ENCODE results near the gene ING2.

The ING2 gene

DNA sequence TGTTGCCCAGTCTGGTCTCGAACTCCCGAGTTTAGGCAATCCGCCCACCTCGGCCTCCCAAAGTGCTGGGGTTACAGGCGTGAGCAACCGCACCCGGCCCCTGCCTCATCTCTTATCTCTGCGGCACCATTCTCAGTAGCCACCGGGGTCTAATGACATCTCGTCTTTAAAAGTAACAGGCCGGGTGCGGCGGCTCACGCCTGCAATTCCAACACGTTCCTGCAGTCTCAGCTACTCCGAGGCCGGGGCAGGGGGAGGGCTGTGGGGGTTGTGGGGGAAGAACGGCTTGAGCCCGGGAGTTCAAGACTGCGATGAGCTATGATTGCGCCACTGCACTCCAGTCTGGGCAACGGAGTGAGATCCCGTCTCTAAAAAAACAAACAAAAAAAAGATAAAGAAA is 28.8 kb downstream of the ING2 start:
- no peak for DNase-seq (ENCODE audit: low read depth)
- H3K4me3 ChIP-seq (ENCODE audit: control insufficient read depth, low read depth, low read length) = no peak overlapping the region
- TF ChIP-seq CTCF (IDR thresholded peaks at IDR 0.05; ENCODE audit: control insufficient read depth, insufficient read depth, low read depth, low read length, missing control alignments) = no peak

GRCh38 chr4:183540410-183541009 is 35.7 kb downstream of the ING2 start:
- DNase-seq (ENCODE audit: low read depth) = no peak
- no peak for TF ChIP-seq CTCF (IDR thresholded peaks at IDR 0.05; ENCODE audit: control insufficient read depth, insufficient read depth, low read depth, low read length, missing control alignments)
- H3K4me3 ChIP-seq (ENCODE audit: control insufficient read depth, low read depth, low read length) = no peak overlapping the region

DNA sequence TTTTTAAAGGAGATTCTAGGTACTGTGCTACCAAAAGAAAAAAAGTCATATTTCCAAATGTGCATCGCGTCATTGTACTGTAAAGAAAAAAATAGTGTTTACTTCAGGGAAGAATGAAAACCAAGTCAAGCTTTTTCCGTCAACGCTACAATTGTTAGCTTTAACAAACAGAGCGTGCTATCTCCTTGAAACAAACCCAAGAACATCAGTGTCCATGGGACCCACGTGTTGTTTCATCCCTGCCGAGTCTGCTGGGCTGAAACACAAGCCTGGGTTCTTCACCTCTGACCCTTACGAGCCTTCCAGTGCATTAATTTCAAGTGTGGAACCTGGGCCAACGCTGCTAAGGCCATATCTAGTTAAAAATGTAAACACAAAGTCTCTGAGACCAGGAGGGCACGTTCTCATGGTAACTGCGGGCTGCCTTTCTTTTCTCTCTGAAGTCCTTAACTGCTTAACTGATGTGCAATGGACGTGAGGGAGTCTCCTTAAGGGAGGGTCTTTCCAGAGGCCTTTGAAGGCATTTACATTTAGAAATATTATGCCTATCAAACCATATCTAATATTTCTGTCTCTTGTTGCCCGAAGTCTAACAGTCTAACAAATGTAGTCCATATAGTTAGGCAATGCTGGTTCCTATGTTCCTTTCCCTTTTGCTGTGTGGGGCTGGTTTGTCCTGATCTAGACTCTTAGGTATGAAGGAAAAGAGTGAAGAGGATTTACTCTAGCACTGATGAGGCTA is 36.3 kb downstream of the ING2 start:
- H3K4me3 ChIP-seq (ENCODE audit: control insufficient read depth, low read depth, low read length) = no peak overlapping the region
- DNase-seq (ENCODE audit: low read depth) = no peak
- no peak for TF ChIP-seq CTCF (IDR thresholded peaks at IDR 0.05; ENCODE audit: control insufficient read depth, insufficient read depth, low read depth, low read length, missing control alignments)

GRCh38 chr4:183541752-183542040 is 36.8 kb downstream of the ING2 start:
- DNase-seq (ENCODE audit: low read depth) = no peak
- no peak for TF ChIP-seq CTCF (IDR thresholded peaks at IDR 0.05; ENCODE audit: control insufficient read depth, insufficient read depth, low read depth, low read length, missing control alignments)
- no peak overlapping the region for H3K4me3 ChIP-seq (ENCODE audit: control insufficient read depth, low read depth, low read length)

DNA sequence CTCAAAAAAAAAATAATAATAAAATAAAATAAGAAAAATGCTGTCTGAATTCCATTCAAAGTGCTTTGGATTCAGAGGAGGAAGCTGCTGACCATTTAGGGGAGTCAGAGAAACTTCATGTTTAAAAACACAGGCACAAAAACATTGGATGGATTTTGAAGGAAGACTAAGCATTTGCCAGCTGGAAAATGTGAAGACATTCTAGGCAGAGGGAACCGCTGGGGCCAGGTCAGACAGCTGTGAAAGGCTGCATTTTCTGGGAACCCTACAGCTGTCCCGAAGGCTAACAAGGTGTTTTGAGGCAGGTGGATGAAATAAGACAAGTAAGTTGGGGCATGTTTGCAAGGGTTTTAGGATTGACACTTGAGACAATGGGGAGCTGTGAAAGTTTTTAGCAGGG is 38.6 kb downstream of the ING2 start:
- no peak overlapping the region for H3K4me3 ChIP-seq (ENCODE audit: control insufficient read depth, low read depth, low read length)
- no peak for DNase-seq (ENCODE audit: low read depth)
- TF ChIP-seq CTCF (IDR thresholded peaks at IDR 0.05; ENCODE audit: control insufficient read depth, insufficient read depth, low read depth, low read length, missing control alignments) = no peak

DNA sequence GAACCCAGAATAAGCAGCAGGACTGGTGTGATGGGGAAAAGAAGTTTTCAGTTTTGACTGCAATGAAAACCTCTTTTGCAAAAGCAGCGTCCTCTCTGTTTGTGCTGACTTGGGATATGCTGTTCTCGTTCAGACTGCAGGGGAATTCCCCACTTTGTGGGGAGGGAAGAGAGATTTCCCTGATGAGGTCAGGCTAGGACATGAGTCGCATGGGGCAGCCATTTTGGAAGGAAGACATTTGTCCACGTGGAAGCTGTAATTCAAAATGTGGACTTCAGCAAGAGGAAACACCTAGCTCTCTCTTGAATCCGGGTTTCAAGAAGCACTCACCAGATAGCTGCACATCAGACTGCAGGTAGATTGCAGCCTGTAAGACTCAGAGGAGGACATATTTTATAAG is 39.3 kb downstream of the ING2 start:
- TF ChIP-seq CTCF (IDR thresholded peaks at IDR 0.05; ENCODE audit: control insufficient read depth, insufficient read depth, low read depth, low read length, missing control alignments) = no peak
- no peak overlapping the region for H3K4me3 ChIP-seq (ENCODE audit: control insufficient read depth, low read depth, low read length)
- DNase-seq (ENCODE audit: low read depth) = no peak
